NB4 (cell line): ENCODE measurements around the gene NRGN.

Source experiments
- DNase-seq: peaks from one replicate; pipeline ENCODE4 v3.0.0; 2010; ENCODE audit warnings: low read depth
- H3K4me3 ChIP-seq: one replicate; pipeline ENCODE4 v1.5.1; 2011; ENCODE audit warnings: mild to moderate bottlenecking, low read depth, low read length, moderate library complexity
- CTCF ChIP-seq: IDR thresholded peaks from one replicate; pipeline ENCODE4 v1.5.1; 2012; ENCODE audit warnings: low read depth, low read length
- MAX ChIP-seq: IDR thresholded peaks from 2 replicates; pipeline ENCODE4 v1.6.1; 2011; ENCODE audit warnings: low read depth, low read length
- MYC ChIP-seq: IDR thresholded peaks from 2 replicates; pipeline ENCODE4 v1.6.1; 2011; ENCODE audit warnings: low read depth, low read length
- POLR2A ChIP-seq: IDR thresholded peaks from 2 replicates; pipeline ENCODE4 v1.6.1; 2011; ENCODE audit warnings: mild to moderate bottlenecking; ENCODE audit not compliant: insufficient read length; ENCODE audit errors: extremely low read depth

The NRGN gene

GRCh38 chr11:124779568-124779967 is 39.8 kb downstream of the NRGN start:
- no peak overlapping the region for H3K4me3 ChIP-seq
- no peak for DNase-seq
- TF ChIP-seq MAX = no peak
- TF ChIP-seq POLR2A = no peak
- no peak for TF ChIP-seq MYC
- TF ChIP-seq CTCF = no peak

GRCh38 chr11:124783002-124783401 is 43.3 kb downstream of the NRGN start:
- TF ChIP-seq POLR2A (no peak), MYC (no peak), CTCF (no peak), MAX (no peak)
- no peak overlapping the region for H3K4me3 ChIP-seq
- no peak for DNase-seq

- TF ChIP-seq MAX (no peak), CTCF (no peak), POLR2A (no peak)
- no peak for DNase-seq
- no peak overlapping the region for H3K4me3 ChIP-seq
Measured at GRCh38 chr11:124784051-124784450, 44.3 kb downstream of the NRGN start.

- TF ChIP-seq MYC (no peak), CTCF (no peak), MAX (no peak), POLR2A (no peak)
- DNase-seq = no peak
- H3K4me3 ChIP-seq = no peak overlapping the region
Measured at GRCh38 chr11:124788521-124788920, 48.8 kb downstream of the NRGN start.

- no peak for TF ChIP-seq MAX
- no peak for TF ChIP-seq POLR2A
- TF ChIP-seq CTCF = no peak
- no peak for TF ChIP-seq MYC
- peak; percentile 3 for DNase-seq
- H3K4me3 ChIP-seq = no peak overlapping the region
Measured at GRCh38 chr11:124791626-124792341, 52.0 kb downstream of the NRGN start.
